Keratinocyte (primary cell): ENCODE results near the gene PFN4.

Experiments
- EZH2 ChIP-seq: IDR thresholded peaks from one replicate; pipeline ENCODE4 v1.6.1; 2012; ENCODE audit warnings: inconsistent platforms, mild to moderate bottlenecking, low read length, moderate library complexity
- TF ChIP-seq, protein P1 (sequence below), 3 experiments: IDR thresholded peaks in 1 of 3; conservative IDR thresholded peaks in 1 of 3; optimal IDR thresholded peaks in 1 of 3; 2 replicates in 2 of 3; 3 replicates in 1 of 3; pipeline versions ENCODE3 to v1.5.1; 2011; ENCODE audit warnings: low read length in 3 of 3, mild to moderate bottlenecking in 3 of 3, moderate library complexity in 2 of 3, control low read depth in 1 of 3, inconsistent platforms in 1 of 3; ENCODE audit not compliant: insufficient read depth in 2 of 3; ENCODE audit errors: extremely low read depth in 1 of 3

DNA sequence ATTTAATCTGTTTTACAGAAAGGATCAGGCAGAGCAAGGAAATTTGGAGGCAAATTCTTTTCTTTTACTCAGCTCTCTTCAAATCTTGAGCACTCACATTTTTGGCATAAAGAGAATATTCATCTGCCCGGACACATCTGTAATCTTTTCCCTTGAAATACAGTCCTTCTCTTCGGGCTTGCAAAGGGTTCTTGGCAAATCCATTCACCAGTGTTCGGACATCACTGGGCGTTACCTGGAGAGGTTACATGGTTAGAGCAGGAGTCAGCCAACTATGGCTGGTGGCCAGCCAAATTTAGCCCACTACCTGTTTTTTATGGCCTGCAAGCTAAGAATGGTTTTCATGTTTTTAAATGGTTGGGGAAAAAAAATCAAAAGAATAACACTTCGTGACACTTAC lies 2.1 kb downstream of the PFN4 start:
- TF ChIP-seq, protein P1, sequence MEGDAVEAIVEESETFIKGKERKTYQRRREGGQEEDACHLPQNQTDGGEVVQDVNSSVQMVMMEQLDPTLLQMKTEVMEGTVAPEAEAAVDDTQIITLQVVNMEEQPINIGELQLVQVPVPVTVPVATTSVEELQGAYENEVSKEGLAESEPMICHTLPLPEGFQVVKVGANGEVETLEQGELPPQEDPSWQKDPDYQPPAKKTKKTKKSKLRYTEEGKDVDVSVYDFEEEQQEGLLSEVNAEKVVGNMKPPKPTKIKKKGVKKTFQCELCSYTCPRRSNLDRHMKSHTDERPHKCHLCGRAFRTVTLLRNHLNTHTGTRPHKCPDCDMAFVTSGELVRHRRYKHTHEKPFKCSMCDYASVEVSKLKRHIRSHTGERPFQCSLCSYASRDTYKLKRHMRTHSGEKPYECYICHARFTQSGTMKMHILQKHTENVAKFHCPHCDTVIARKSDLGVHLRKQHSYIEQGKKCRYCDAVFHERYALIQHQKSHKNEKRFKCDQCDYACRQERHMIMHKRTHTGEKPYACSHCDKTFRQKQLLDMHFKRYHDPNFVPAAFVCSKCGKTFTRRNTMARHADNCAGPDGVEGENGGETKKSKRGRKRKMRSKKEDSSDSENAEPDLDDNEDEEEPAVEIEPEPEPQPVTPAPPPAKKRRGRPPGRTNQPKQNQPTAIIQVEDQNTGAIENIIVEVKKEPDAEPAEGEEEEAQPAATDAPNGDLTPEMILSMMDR (optimal IDR thresholded peaks at IDR 0.05 in 1 of 3, IDR thresholded peaks at IDR 0.05 in 1 of 3, conservative IDR thresholded peaks at IDR 0.05 in 1 of 3; ENCODE audit: extremely low read depth in 1 of 3, insufficient read depth in 2 of 3, low read length in 3 of 3) = no peak
- TF ChIP-seq EZH2 = no peak
